HG02759 (cell line): ENCODE data around the gene DNHD1.

ENCODE experiments used
- ATAC-seq: cut with Tn5 transposase; IDR thresholded peaks from one replicate; pipeline ENCODE4 v1.9.1; 2021; ENCODE audit warnings: mild to moderate bottlenecking, moderate library complexity; ENCODE audit not compliant: unreplicated experiment

The DNHD1 gene

DNA sequence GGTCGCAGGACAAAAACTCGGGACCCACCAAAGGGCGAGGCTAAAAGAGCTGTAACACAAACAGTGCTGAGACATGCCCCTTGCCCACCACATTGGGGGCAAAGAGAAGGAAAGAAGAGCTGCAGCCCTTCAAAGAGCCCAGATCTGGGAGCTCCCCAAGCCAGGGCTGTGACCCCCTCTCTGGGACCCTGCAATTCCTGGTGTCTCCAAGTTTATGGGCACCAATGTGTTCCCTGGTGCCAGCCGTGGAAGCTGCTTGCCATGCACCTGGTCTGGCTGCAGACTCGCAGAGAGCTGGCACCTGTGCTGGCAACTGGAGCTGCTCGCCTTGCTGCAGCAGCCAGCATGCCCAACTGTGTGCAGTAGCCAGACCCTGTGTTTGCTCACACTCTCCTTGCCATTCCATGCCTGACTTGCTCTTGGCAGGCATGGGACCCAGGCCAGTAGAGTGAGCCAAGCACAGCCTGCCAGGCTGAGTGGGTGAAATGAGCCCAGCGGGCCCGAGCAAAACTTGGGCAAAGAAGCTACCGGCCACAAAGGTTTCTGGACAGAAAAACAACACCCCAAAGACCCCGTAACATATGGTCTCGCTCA is 90.4 kb downstream of the DNHD1 start:
- ATAC-seq, result no peak

DNA sequence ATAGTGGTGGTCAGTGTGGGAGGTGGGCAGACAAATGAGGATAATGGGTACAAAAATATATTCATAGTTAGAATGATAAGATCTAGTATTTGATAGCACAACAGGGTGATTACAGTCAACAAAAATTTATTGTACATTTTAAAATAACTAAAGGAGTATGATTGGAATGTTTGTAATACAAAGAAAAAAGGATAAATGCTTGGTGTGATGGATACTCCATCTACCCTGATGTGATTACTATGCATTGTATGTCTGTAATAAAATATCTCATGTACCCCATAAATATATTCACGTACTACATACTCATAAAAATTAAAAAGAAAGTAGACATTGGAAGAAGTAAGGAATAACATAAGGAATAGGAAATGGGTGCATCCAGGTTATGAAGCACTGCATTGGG is 90.9 kb downstream of the DNHD1 start:
- ATAC-seq, result no peak

DNA sequence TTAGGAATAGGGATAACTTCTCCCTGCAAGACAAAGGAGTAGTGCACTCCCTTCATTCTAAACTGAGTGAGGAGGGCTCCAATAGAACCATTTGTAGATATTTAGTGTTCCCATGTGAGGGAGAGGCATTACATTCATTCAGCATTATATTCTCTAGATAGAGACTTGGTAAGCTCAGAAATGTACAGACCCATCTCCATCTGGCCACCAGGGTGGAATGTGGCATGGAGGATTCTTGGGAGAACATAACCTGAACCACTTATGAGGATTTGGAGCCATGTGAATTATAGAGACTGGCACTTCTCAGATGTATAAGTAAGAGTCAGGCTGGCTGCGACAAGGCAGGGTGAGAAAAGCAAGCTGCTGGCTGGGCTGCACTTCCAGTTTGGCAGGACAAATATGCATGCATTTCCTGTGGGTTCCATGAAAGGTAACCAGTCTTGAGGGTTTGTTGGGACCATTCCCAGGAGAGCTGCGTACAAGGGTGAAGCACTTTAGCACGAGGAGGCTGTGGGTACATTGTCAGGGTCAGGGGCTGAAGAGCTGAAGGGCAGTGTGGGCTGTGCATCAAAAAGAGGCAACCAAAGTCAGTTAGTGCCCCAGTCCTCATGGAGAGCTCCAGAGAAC is 97.2 kb downstream of the DNHD1 start:
- ATAC-seq, result no peak

GRCh38 chr11:6596239-6596877 is 99.3 kb downstream of the DNHD1 start:
- no peak for ATAC-seq

- no peak for ATAC-seq
Measured at GRCh38 chr11:6598555-6598954, 101.5 kb downstream of the DNHD1 start.

- ATAC-seq, result no peak
Measured at GRCh38 chr11:6599449-6599848, 102.4 kb downstream of the DNHD1 start.

DNA sequence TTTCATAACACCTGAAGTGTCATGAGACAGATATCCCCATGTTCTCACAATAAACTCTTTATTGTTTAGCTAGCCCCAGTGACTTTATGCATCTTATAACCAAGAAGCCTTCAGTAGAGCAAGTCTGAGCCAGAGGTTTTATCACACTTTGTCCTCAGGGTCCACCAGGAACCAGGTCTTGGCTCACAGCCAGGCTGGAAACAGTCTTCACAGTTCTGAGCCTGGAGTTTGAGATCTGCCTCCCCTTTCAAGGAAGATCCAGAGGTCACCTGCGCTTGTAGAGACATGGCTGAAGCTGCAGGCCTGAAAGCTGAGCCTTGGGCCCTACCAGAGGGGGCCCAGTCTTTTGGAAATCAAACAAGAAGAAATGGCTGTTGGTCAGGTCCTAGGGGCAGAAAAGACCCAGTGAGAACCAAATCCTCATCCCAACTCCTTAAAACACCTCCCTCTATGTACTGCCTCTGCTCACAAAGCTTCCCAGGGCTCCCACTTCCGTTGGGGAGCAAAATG is 102.9 kb downstream of the DNHD1 start:
- no peak for ATAC-seq

- no peak for ATAC-seq
Measured at GRCh38 chr11:6601041-6601461, 104.0 kb downstream of the DNHD1 start.

GRCh38 chr11:6602096-6602940 is 105.2 kb downstream of the DNHD1 start:
- ATAC-seq, result no peak

DNA sequence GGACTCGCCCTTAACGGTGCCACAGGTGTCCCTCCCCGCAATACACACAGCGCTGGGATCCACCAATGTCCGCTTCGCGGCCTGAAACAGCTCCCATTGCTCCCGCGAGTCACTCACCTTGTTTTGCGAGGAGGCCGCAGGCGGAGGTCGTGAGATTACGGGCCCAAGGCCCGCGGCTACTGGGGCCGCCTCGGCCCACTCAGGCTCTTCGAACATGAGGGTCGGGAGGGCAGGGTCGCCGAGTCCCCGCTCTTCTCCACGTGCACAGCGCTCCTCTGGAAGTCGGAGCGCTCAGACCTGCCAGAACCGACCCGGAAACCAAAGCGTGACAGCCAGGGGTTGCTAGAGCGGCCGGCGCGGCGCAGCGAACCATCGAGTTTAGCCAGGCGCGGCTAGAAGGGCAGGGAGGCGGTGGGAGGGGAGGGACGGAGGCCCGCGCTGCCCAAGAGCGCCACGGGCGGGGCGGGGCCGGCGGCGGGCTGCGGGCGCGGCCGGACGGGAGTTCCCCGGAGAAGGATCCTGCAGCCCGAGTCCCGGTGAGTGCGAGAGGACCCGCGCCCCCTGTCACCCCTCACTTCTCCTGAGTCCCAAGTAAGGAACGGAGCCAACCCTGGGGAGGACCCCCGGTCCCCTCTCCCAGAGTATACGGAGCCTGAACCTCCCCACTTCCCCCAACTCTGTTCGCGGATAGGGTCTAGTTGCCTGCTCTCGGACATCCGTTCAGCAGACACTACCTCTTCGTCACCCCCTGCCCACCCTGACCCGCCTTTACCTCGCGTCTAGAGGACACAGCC is 106.4 kb downstream of the DNHD1 start, which contains the start of the genes ILK and RRP8:
Gene ILK (plus strand): TSS at position 488 of the 794 bp plus-strand sequence. CDS start 498 bp downstream, outside the sequence.
Gene RRP8 (minus strand): TSS at position 330 of the 794 bp plus-strand sequence. CDS start 114 bp downstream, at position 216.
- ATAC-seq, result peak; percentile 82

GRCh38 chr11:6604081-6604626 is 107.1 kb downstream of the DNHD1 start:
- ATAC-seq, result peak; percentile 36

DNA sequence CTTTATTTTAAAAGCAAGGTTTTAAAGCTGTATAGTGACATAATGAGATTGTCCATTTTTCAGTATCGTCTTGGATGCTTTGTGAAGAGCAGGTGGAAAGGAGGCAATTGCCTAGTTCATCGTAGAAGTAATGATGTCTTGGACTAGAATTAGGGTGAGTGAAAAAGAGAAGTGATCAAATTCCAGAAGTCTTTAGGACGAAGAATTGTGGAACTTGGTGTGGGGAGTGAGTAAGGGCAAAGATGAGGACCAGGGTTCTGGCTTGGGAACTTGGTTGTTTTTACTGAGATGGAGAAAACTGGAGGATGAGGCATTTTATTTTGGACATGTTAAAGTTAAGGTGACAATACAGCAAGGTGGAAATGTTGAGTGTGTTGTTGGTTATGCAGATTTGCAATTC is 107.7 kb downstream of the DNHD1 start:
- ATAC-seq, result no peak

DNA sequence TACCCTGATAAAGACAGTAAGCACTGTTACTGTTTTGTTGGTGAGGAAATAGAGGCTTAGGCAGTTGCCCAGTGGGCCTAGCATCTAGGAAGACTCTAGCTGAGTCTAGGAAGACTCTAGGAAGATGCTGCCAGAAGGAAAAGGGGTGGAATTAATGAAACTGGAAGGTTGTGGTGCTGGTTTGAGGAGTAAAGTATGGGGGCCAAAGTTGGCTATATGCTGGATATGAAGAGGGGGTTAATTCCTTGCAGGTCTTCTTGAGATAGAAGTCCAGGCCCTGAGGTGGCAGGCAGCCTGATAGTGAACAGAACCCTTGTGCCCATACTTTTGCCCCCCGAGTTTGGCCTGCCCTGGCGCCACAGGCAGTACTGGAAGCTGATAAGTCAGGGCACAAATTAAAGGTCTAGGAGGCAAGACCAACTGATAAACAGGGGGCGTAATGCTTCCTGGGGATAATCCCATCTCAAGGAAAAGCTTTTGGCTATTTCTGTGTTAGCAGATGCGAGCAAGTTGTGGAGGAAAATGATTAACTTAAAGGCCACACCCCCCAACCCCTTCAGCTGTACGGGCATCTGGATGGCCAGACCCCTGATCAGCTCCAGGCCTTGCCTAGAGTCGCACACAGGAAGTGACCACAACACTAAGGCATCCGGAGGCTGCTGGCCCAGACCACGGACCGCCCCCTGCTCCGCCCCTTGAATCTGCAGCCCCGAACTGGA is 109.5 kb downstream of the DNHD1 start:
- ATAC-seq, result peak; percentile 49

GRCh38 chr11:6607190-6607795 is 110.2 kb downstream of the DNHD1 start:
- no peak for ATAC-seq

DNA sequence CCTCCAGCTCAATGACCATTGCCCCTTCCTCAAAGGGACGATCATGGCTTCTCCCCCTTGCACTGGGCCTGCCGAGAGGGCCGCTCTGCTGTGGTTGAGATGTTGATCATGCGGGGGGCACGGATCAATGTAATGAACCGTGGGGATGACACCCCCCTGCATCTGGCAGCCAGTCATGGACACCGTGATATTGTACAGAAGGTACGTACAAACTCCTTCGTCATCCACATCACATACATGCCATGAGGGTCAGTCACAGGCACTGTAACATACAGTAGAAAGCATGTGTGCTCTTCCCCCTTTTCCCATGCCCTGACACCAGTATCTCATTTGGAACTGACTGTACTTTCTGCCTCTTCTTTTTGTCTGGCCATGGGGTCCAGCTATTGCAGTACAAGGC is 110.9 kb downstream of the DNHD1 start:
- no peak for ATAC-seq

DNA sequence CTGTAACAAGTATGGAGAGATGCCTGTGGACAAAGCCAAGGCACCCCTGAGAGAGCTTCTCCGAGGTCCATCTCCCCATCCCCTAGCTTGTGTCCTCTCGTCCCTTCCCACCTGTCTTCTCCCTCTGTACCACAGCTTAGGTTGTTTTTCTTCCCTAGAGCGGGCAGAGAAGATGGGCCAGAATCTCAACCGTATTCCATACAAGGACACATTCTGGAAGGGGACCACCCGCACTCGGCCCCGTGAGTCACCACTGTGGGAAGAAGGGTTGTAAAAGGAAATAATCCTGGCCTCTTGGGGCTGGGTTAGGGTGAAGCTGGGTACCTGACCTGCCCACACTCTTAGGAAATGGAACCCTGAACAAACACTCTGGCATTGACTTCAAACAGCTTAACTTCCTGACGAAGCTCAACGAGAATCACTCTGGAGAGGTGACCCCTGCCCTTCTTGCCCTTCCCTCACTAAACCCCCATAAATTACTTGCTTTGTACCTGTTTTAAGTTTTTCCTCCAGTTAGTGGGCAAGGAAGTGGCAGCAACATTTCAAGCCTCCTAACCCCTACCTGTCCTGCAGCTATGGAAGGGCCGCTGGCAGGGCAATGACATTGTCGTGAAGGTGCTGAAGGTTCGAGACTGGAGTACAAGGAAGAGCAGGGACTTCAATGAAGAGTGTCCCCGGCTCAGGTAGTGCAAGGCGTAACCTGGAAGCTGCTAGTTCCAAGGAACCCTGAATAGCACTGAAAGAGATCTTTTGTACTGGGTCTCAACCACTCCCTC is 111.8 kb downstream of the DNHD1 start:
- ATAC-seq, result no peak

- ATAC-seq, result no peak
Measured at GRCh38 chr11:6609502-6610015, 112.5 kb downstream of the DNHD1 start.

GRCh38 chr11:6610591-6610990 is 113.5 kb downstream of the DNHD1 start:
- ATAC-seq, result no peak
